Measurements from ENCODE around the gene REEP5. TPM values are rescaled to one million over a fixed set of nuclear protein-coding genes. Genes with fewer than 3 reads are reported as not detected.

Gene REEP5
- total and polyA plus RNA-seq, 2 of the 13 experiments (the other 11 are each of a cell fraction or from before 2014, with no cell fraction given), result 49.4 to 239 TPM

DNA sequence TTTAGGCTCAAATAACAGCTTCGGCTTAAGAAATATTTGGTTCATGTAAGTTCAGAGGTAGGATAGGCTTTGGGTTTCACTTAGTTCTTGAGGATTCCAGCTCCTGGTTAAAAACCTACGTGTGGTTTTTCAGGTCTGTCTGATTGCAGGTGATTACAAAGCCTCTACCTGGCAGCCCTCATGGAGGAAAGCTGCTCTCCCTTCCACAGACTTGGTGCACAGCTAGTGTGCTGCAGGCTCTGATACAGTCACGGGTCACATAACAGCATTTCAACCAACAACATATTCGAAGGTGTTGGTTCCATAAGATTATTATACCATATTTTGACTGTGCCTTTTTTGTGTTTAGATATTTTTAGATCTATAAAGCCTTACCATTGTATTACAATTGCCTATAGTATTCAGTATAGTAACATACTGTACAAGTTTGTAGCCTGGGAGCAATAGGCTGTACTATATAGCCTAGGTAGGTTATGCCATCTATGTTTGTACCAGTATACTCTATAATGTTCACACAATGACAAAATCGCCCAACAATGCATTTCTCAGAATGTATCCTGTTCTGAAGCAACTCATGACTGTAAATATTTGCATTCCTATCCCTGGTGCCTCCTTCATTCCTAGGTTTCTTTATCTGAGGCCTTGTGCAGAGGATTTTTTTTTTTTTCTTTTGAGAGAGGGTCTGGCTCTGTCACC, 46.5 kb upstream of the REEP5 start (continued):
- TF ChIP-seq, protein P1, sequence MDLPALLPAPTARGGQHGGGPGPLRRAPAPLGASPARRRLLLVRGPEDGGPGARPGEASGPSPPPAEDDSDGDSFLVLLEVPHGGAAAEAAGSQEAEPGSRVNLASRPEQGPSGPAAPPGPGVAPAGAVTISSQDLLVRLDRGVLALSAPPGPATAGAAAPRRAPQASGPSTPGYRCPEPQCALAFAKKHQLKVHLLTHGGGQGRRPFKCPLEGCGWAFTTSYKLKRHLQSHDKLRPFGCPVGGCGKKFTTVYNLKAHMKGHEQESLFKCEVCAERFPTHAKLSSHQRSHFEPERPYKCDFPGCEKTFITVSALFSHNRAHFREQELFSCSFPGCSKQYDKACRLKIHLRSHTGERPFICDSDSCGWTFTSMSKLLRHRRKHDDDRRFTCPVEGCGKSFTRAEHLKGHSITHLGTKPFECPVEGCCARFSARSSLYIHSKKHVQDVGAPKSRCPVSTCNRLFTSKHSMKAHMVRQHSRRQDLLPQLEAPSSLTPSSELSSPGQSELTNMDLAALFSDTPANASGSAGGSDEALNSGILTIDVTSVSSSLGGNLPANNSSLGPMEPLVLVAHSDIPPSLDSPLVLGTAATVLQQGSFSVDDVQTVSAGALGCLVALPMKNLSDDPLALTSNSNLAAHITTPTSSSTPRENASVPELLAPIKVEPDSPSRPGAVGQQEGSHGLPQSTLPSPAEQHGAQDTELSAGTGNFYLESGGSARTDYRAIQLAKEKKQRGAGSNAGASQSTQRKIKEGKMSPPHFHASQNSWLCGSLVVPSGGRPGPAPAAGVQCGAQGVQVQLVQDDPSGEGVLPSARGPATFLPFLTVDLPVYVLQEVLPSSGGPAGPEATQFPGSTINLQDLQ (CRISPR knock-in tag; IDR thresholded peaks at IDR 0.05), result no peak
- TF ChIP-seq DR1 (CRISPR knock-in tag; IDR thresholded peaks at IDR 0.05) (no peak), HOXD1 (CRISPR knock-in tag; IDR thresholded peaks at IDR 0.05) (no peak), POLR2A (IDR thresholded peaks at IDR 0.05; ENCODE audit: insufficient read depth in 1 of 2, low read depth in 2 of 2, low read length in 2 of 2) (no peak), ZNF780A (CRISPR knock-in tag; IDR thresholded peaks at IDR 0.05) (no peak), NR1H2 (CRISPR knock-in tag; IDR thresholded peaks at IDR 0.05; ENCODE audit: borderline replicate concordance, low read depth) (no peak), SRSF4 (IDR thresholded peaks at IDR 0.05; ENCODE audit: low read depth, low read length, poor library complexity, severe bottlenecking) (no peak), TEAD3 (CRISPR knock-in tag; optimal IDR thresholded peaks at IDR 0.05; ENCODE audit: borderline replicate concordance) (peak; percentile 93), PCBP2 (optimal IDR thresholded peaks at IDR 0.05; ENCODE audit: low read depth, low read length, poor library complexity, severe bottlenecking) (no peak), PCBP1 (IDR thresholded peaks at IDR 0.05; ENCODE audit: borderline replicate concordance, low read depth, low read length) (no peak), SPEN (CRISPR knock-in tag; IDR thresholded peaks at IDR 0.05; ENCODE audit: low read depth) (no peak)
- TF ChIP-seq, protein P2, sequence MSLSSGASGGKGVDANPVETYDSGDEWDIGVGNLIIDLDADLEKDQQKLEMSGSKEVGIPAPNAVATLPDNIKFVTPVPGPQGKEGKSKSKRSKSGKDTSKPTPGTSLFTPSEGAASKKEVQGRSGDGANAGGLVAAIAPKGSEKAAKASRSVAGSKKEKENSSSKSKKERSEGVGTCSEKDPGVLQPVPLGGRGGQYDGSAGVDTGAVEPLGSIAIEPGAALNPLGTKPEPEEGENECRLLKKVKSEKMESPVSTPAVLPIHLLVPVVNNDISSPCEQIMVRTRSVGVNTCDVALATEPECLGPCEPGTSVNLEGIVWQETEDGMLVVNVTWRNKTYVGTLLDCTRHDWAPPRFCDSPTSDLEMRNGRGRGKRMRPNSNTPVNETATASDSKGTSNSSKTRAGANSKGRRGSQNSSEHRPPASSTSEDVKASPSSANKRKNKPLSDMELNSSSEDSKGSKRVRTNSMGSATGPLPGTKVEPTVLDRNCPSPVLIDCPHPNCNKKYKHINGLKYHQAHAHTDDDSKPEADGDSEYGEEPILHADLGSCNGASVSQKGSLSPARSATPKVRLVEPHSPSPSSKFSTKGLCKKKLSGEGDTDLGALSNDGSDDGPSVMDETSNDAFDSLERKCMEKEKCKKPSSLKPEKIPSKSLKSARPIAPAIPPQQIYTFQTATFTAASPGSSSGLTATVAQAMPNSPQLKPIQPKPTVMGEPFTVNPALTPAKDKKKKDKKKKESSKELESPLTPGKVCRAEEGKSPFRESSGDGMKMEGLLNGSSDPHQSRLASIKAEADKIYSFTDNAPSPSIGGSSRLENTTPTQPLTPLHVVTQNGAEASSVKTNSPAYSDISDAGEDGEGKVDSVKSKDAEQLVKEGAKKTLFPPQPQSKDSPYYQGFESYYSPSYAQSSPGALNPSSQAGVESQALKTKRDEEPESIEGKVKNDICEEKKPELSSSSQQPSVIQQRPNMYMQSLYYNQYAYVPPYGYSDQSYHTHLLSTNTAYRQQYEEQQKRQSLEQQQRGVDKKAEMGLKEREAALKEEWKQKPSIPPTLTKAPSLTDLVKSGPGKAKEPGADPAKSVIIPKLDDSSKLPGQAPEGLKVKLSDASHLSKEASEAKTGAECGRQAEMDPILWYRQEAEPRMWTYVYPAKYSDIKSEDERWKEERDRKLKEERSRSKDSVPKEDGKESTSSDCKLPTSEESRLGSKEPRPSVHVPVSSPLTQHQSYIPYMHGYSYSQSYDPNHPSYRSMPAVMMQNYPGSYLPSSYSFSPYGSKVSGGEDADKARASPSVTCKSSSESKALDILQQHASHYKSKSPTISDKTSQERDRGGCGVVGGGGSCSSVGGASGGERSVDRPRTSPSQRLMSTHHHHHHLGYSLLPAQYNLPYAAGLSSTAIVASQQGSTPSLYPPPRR (CRISPR knock-in tag; IDR thresholded peaks at IDR 0.05; ENCODE audit: borderline replicate concordance), result peak; percentile 35; the same call in 1 of the 2 replicates
- TF ChIP-seq, protein P3, sequence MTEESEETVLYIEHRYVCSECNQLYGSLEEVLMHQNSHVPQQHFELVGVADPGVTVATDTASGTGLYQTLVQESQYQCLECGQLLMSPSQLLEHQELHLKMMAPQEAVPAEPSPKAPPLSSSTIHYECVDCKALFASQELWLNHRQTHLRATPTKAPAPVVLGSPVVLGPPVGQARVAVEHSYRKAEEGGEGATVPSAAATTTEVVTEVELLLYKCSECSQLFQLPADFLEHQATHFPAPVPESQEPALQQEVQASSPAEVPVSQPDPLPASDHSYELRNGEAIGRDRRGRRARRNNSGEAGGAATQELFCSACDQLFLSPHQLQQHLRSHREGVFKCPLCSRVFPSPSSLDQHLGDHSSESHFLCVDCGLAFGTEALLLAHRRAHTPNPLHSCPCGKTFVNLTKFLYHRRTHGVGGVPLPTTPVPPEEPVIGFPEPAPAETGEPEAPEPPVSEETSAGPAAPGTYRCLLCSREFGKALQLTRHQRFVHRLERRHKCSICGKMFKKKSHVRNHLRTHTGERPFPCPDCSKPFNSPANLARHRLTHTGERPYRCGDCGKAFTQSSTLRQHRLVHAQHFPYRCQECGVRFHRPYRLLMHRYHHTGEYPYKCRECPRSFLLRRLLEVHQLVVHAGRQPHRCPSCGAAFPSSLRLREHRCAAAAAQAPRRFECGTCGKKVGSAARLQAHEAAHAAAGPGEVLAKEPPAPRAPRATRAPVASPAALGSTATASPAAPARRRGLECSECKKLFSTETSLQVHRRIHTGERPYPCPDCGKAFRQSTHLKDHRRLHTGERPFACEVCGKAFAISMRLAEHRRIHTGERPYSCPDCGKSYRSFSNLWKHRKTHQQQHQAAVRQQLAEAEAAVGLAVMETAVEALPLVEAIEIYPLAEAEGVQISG (CRISPR knock-in tag; IDR thresholded peaks at IDR 0.05), result no peak
- TF ChIP-seq, protein P4, sequence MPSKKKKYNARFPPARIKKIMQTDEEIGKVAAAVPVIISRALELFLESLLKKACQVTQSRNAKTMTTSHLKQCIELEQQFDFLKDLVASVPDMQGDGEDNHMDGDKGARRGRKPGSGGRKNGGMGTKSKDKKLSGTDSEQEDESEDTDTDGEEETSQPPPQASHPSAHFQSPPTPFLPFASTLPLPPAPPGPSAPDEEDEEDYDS (CRISPR knock-in tag; IDR thresholded peaks at IDR 0.05), result no peak
